Gastrocnemius medialis (tissue), 4 donors: ENCODE results near the gene UFC1.

Source experiments
- POLR2A ChIP-seq, 2 donors: fragments of 450-650 bp; IDR thresholded peaks; one replicate each; pipeline ENCODE4 v1.6.1; 2017; ENCODE audit warnings: antibody characterized with exemption in 2 of 2, mild to moderate bottlenecking in 2 of 2, moderate library complexity in 2 of 2
- TF ChIP-seq, protein P1 (sequence below), 5 experiments: fragments of 450-650 bp in 3 of 5; fragments of 200-600 bp in 2 of 5; sonication (generic) in 2 of 5; IDR thresholded peaks in 4 of 5; conservative IDR thresholded peaks in 1 of 5; 1 replicate in 4 of 5; 2 replicates in 1 of 5; pipeline ENCODE4 v1.5.1; 2016 to 2019; ENCODE audit warnings: antibody characterized with exemption in 5 of 5, mild to moderate bottlenecking in 3 of 5, moderate library complexity in 3 of 5

DNA sequence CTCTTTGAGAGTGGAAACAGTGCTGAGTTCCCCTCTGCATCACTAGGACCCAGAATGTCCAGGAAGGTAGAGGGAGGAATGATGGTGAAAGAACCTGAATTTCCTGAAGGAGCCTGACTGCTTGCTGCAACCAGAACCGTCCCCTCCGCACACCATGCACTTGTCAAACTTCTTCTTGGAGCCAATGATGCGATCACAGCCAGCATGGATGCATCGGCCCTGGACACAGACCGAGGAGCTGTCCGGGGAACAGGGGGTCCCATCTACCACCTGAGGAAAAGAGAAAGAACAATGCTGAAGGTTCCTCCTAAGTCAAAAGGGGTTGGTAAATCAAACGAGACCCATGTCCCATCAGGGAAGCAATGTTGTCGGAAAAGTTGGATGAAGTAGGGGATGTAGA, 38.2 kb downstream of the UFC1 start:
- TF ChIP-seq, protein P1, sequence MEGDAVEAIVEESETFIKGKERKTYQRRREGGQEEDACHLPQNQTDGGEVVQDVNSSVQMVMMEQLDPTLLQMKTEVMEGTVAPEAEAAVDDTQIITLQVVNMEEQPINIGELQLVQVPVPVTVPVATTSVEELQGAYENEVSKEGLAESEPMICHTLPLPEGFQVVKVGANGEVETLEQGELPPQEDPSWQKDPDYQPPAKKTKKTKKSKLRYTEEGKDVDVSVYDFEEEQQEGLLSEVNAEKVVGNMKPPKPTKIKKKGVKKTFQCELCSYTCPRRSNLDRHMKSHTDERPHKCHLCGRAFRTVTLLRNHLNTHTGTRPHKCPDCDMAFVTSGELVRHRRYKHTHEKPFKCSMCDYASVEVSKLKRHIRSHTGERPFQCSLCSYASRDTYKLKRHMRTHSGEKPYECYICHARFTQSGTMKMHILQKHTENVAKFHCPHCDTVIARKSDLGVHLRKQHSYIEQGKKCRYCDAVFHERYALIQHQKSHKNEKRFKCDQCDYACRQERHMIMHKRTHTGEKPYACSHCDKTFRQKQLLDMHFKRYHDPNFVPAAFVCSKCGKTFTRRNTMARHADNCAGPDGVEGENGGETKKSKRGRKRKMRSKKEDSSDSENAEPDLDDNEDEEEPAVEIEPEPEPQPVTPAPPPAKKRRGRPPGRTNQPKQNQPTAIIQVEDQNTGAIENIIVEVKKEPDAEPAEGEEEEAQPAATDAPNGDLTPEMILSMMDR (IDR thresholded peaks at IDR 0.05 in 4 of 5, conservative IDR thresholded peaks at IDR 0.05 in 1 of 5) = no peak
- TF ChIP-seq POLR2A (IDR thresholded peaks at IDR 0.05) = no peak
